GM18526 (cell line): ENCODE results near the gene BMAL2.

Experiments
- POLR2A ChIP-seq: IDR thresholded peaks from 3 replicates; pipeline ENCODE4 v1.6.1; 2011; ENCODE audit not compliant: insufficient read length; ENCODE audit errors: extremely low read depth

BMAL2 gene

GRCh38 chr12:27304856-27305255 is 27.8 kb upstream of the BMAL2 start:
- TF ChIP-seq POLR2A, result no peak

DNA sequence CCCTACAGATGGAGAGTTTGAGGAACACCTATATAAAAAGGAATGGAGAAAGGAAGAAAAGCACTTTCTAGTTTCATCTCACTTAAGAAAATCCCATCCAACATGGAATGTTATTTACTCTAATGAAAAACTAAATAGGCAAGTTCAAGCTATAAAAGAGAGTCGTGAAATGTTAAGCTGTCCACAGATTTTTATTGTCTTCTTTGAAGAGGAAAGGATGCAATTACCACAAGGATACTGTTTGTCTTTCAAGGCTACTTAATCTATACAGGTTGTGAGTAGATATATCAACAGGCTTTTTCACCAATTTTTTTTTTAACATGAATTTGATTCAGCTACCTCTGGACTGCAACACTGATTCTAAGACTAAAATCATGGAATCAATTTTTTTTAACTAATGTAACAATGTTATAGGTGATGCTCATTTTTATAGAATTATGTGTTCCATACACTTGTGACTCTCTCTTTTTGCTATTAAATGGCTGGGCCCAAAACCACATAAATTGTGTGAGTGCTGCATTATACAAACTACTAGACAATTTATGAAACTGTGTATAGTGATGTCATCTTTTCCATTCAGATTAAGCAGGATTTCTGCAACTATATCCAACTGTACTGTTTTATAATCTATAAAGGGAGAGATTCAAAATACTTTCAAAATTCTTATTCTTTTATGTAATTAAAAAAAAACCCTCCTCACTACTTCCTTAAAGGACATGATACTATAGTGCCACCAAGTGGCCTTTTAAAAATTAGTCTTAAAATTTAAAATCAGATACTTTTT is 26.8 kb upstream of the BMAL2 start:
- TF ChIP-seq POLR2A, result no peak

- TF ChIP-seq POLR2A, result no peak
Measured at GRCh38 chr12:27309293-27309994, 23.2 kb upstream of the BMAL2 start.

GRCh38 chr12:27309995-27310315 is 22.7 kb upstream of the BMAL2 start:
- TF ChIP-seq POLR2A, result no peak

DNA sequence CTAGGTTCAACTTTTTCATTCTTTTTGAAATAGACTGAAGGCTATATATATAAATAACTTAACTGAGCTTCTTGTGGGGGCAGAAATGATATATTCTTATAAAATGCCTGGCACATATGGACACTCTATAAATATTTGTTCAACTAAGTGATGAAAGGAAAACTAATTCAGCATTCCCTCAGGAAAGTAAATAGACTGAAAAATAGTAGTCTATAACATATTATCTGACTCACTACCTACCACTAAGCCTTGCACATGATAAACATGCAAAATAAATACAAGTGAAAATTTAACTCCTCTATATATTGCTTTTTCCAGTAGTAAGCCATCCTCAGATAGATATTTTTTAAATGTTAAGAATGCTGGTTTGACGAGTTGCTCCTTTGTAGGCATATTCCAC is 15.7 kb upstream of the BMAL2 start:
- no peak for TF ChIP-seq POLR2A

- TF ChIP-seq POLR2A, result no peak
Measured at GRCh38 chr12:27319409-27319808, 13.2 kb upstream of the BMAL2 start.

DNA sequence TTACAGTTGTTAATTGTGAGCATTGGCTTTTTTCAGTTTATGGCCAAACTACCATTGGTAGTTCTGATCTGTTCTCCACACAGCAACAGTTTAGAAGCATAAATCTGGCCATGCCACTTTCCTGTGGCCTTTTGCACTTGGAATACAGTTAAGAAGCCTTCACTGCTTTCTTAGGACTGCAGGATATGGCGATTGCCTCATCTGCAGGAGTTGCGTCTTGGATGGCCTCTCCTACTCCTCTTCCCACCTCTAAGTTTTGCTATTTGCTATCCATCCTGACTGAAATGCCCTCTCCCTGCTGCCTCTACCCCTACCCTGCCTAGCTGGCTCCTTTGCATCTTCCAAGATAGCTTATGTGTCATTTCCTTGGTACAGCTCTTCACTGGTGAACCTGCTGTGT is 12.8 kb upstream of the BMAL2 start:
- no peak for TF ChIP-seq POLR2A

DNA sequence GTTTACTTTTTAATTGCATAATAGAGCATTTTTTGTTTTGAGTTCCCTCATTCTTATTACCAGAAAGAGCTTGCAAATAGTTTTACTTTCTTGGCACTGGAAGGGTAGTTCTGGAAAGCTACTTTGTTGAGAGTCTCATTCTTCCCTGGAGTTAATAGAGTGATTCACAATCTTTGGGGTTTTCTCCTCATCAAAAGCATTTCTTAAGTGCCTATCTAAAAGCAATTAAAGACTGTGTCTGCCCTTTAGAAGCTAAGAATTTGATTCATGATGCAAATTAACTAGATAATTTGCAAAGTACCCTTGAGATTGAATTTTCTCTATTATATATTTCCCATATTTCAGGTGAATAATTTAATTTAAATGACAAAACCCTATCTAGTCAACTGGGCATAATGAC is 8.1 kb upstream of the BMAL2 start:
- no peak for TF ChIP-seq POLR2A

GRCh38 chr12:27330846-27331245 is 1.8 kb upstream of the BMAL2 start:
- TF ChIP-seq POLR2A, result no peak

DNA sequence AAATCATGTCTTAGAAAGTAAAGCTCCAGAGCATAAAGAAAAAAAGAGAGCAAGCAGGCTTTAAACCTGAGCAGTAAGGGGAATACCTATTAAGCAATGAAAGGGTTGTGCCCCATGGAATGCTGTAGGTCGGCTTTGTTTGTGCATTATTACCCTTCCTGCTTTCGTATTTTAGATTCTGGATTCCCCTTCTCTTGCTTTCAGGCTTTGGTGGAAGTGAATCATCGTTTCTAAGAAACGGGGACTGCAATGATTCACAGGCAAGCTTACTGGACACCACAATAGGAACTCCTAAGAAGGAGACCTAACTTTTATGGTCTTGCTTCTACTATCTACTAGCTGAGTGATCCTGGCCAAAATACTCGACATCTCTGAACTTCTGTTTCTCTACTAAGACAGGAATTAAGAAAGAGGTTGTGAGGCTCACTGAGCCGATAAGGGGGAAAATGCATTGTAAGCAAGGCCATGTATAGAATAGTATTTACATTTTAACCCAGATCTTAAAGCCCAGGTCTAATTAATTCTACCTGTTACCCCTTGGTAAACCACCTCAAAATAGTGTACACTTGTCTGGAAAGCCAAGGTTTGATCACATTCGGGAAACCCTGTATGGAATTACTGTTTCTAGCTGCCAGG is 1.2 kb upstream of the BMAL2 start:
- TF ChIP-seq POLR2A, result no peak

DNA sequence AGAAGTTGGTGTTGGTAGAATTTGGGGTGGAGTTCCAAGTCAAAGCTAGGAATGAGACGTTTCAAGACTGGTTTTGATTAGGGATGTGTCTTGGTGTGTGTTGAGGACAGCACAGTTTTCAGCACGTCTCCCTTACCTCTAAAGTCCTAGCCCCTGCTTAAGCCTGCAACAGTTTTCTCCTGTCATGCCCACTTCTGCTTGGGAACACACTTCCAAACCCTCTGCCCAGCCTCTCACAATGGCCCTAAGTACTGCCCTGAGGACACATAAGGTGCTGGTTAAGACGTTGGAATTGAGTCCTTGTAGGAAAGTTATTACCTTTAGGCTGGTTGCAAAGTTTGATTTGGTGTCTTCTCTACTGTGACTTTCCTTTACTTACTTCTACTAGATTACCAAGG is 710 bp upstream of the BMAL2 start:
- no peak for TF ChIP-seq POLR2A

GRCh38 chr12:27332407-27332713 is 276 bp upstream of the BMAL2 start:
- TF ChIP-seq POLR2A, result no peak

DNA sequence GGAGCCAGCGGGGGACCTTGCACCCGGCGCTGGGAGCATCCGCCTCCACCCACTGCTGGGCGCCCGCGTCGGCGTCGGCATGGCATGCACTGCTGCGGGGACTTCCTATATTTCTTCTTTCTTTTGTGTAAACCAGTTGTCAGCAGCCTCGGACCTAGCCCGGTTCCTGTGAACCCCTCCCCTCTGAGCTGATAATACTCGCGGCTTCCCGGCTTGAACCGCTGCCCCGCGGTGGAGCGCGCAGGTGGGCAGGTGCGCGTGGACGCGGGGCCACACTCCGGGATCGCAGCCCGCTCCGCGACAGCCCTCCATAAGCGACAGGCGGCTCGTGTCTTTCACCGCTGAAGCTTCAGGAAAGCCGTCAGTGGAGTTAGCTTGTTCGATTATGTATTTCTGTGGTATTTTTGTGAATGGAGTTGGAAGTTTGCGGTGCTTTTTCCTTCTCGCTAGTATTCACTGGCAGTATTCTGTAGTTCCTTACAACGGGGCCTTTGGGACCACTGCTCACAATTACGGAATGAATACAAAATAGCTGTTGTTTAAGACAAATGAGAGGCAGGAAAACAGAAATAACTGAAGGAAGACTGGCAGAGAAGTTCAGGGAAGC is 870 bp downstream of the BMAL2 start:
- no peak for TF ChIP-seq POLR2A

GRCh38 chr12:27334042-27334720 is 1.5 kb downstream of the BMAL2 start:
- peak; percentile 44 for TF ChIP-seq POLR2A

DNA sequence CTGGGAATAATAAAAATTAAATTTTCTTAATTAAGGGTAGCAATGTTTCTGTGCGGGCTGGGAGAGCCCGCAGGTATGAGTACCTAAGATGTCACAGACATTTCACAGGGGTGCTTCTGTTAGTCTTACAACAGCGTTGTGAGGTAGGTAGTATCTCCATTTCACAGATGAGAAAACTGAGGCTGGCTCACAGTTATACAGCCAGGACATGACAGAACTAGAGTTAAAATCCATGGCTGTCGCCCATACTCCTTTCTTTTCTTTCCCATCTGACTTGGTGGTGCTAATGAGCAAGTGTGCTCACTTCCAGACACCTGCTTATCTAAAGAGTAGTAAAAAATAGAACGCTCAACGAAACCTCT is 2.1 kb downstream of the BMAL2 start:
- no peak for TF ChIP-seq POLR2A
